K562 (cell line): ENCODE results near the gene LEAP2. TPM values are rescaled to one million over a fixed set of nuclear protein-coding genes. Genes with fewer than 3 reads are reported as not detected.
A peak's percentile ranks its signal among the peaks of the same experiment; 100 is the strongest.

Experiments
- ATAC-seq: fragments of 200-7000 bp; cut with Tn5 transposase; 3 replicates; pipeline ENCODE4 v1.9.1; 2020; ENCODE audit warnings: moderate library complexity
- BruUV-seq: library from RNA; stranded (reverse); fragments of 400-500 nt; replicated peaks from 2 replicates; lab custom pipeline; 2021; lab: Mats Ljungman, UMichigan
- CTCF ChIA-PET: fragments of 300-600 bp; formaldehyde crosslinking; extraction: SDS; loops from one replicate; lab custom pipeline; 2021; ENCODE audit warnings: low intra/inter-chr PET ratio; lab: Yijun Ruan, JAX
- POLR2A ChIA-PET: fragments of 300-600, 350-650 bp; sonication (Branson Sonifier 250); formaldehyde crosslinking; extraction: SDS; loops from one replicate; lab custom pipeline; 2021; ENCODE audit warnings: antibody characterized with exemption, inconsistent platforms; lab: Yijun Ruan, JAX
- DNase-seq, 4 experiments: peaks; one replicate each; pipeline versions ENCODE4 v3.0.0 to v3.0.0-alpha.2; 2011 to 2018; ENCODE audit warnings: low spot score in 3 of 4, mixed read lengths in 3 of 4; ENCODE audit errors: extremely low read depth in 1 of 4
- FAIRE-seq: peaks from 2 replicates; lab custom pipeline; 2011; peaks lifted over from hg19 to GRCh38; lab: Jason Lieb, UNC
- H2AFZ ChIP-seq: 2 replicates; pipeline ENCODE4 v1.6.0; 2011; ENCODE audit warnings: low read depth, low read length, control low read depth, inconsistent platforms
- H3K27ac ChIP-seq: fragments of 200-600 bp; 3 replicates; pipeline ENCODE4 v1.8.0; 2011; ENCODE audit warnings: low read depth, mild to moderate bottlenecking, control low read depth, inconsistent platforms, low read length, moderate library complexity, mixed read lengths; ENCODE audit errors: extremely low read depth
- H3K27me3 ChIP-seq, 2 experiments: fragments of 300-600 bp in 1 of 2; 2 replicates in 1 of 2; 3 replicates in 1 of 2; pipeline versions ENCODE4 v1.6.0 to v1.8.0; 2011; ENCODE audit warnings: inconsistent platforms in 2 of 2, low read length in 2 of 2, mild to moderate bottlenecking in 1 of 2, mixed read lengths in 1 of 2, moderate library complexity in 1 of 2; ENCODE audit not compliant: control insufficient read depth in 2 of 2, insufficient read depth in 2 of 2
- H3K36me3 ChIP-seq: fragments of 300-600 bp; 3 replicates; pipeline ENCODE4 v1.8.0; 2011; ENCODE audit warnings: mild to moderate bottlenecking, low read length, inconsistent platforms; ENCODE audit not compliant: control insufficient read depth, insufficient read depth
- H3K4me1 ChIP-seq, 2 experiments: fragments of 200-600 bp in 1 of 2; replicated peaks in 1 of 2; 2 replicates in 1 of 2; 3 replicates in 1 of 2; pipeline versions ENCODE4 v1.5.1 to v1.8.0; 2011; ENCODE audit warnings: inconsistent platforms in 2 of 2, low read length in 2 of 2, mild to moderate bottlenecking in 1 of 2, mixed read lengths in 1 of 2, moderate library complexity in 1 of 2; ENCODE audit not compliant: control insufficient read depth in 2 of 2, insufficient read depth in 2 of 2
- H3K4me2 ChIP-seq: 2 replicates; pipeline ENCODE4 v1.6.1; 2011; ENCODE audit warnings: low read length, control low read depth, inconsistent platforms, mixed read lengths; ENCODE audit not compliant: insufficient read depth
- H3K4me3 ChIP-seq: fragments of 200-600 bp; sonication (generic), shearing (Covaris generic); 2 replicates; pipeline ENCODE4 v1.5.1; 2016; ENCODE audit warnings: control low read depth, inconsistent platforms
- H3K79me2 ChIP-seq: fragments of 200-600 bp; 3 replicates; pipeline ENCODE4 v1.8.0; 2011; ENCODE audit warnings: low read length, inconsistent platforms; ENCODE audit not compliant: control insufficient read depth, insufficient read depth
- H3K9ac ChIP-seq, 2 experiments: 2 replicates each; pipeline versions ENCODE4 v1.6.0 to v1.6.1; 2011; ENCODE audit warnings: low read depth in 2 of 2, low read length in 2 of 2, control low read depth in 1 of 2, inconsistent platforms in 1 of 2, mild to moderate bottlenecking in 1 of 2, mixed read lengths in 1 of 2; ENCODE audit not compliant: insufficient read depth in 1 of 2
- H3K9me1 ChIP-seq: one replicate; pipeline ENCODE4 v1.6.0; 2011; ENCODE audit warnings: inconsistent platforms, mild to moderate bottlenecking, low read length, moderate library complexity; ENCODE audit not compliant: control insufficient read depth, insufficient read depth
- H3K9me3 ChIP-seq: replicated peaks from 2 replicates; pipeline ENCODE4 v1.5.1; 2011; ENCODE audit warnings: low read depth, low read length, inconsistent platforms; ENCODE audit not compliant: control insufficient read depth, insufficient read depth
- H4K20me1 ChIP-seq: replicated peaks from 2 replicates; pipeline ENCODE4 v1.6.1; 2011; ENCODE audit warnings: low read length, inconsistent platforms, mixed read lengths; ENCODE audit not compliant: control insufficient read depth, insufficient read depth
- ATF6 ChIP-seq: sonication (generic); formaldehyde crosslinking; IDR thresholded peaks from 2 replicates; pipeline ENCODE4 v1.4.0; 2020; ENCODE audit warnings: mild to moderate bottlenecking, missing genetic modification reagents
- ESRRA ChIP-seq: fragments of 450-650 bp; IDR thresholded peaks from 2 replicates; pipeline ENCODE4 v1.6.1; 2014; ENCODE audit warnings: low read depth, mild to moderate bottlenecking, moderate library complexity, borderline replicate concordance
- FIP1L1 ChIP-seq: fragments of 200-400 bp; formaldehyde crosslinking; IDR thresholded peaks from 2 replicates; pipeline ENCODE4 v1.6.1; 2018; ENCODE audit warnings: mild to moderate bottlenecking, low read depth, low read length; ENCODE audit not compliant: poor library complexity, severe bottlenecking
- FOSL1 ChIP-seq: fragments of 200-800 bp; sonication (Bioruptor generic); conservative IDR thresholded peaks from 2 replicates; pipeline ENCODE4 v1.6.1; 2016; ENCODE audit warnings: missing genetic modification characterization, missing compliant biosample characterization
- FOXK1 ChIP-seq: sonication (generic); formaldehyde crosslinking; IDR thresholded peaks from 2 replicates; pipeline ENCODE4 v1.8.0; 2022; ENCODE audit warnings: missing genetic modification reagents, mild to moderate bottlenecking, borderline replicate concordance
- GATA2 ChIP-seq: sonication (generic); formaldehyde crosslinking; IDR thresholded peaks from 2 replicates; pipeline ENCODE4 v1.4.0; 2020; ENCODE audit warnings: mild to moderate bottlenecking, missing genetic modification reagents
- HMGXB4 ChIP-seq: sonication (generic); formaldehyde crosslinking; IDR thresholded peaks from 2 replicates; pipeline ENCODE4 v1.8.1; 2023; ENCODE audit warnings: mild to moderate bottlenecking, missing genetic modification reagents
- MTA2 ChIP-seq: fragments of 450-650 bp; IDR thresholded peaks from 2 replicates; pipeline ENCODE4 v1.6.1; 2016; ENCODE audit warnings: low read depth
- SIN3A ChIP-seq, 2 experiments: fragments of 150-350 bp in 1 of 2; IDR thresholded peaks; 2 replicates each; pipeline ENCODE4 v1.6.1; 2011 to 2016; ENCODE audit warnings: borderline replicate concordance in 2 of 2, low read depth in 2 of 2, low read length in 2 of 2, mild to moderate bottlenecking in 2 of 2, moderate library complexity in 2 of 2; ENCODE audit not compliant: control insufficient read depth in 1 of 2
- TBL1XR1 ChIP-seq, 2 experiments: IDR thresholded peaks; 2 replicates each; pipeline ENCODE4 v1.6.1; 2012; ENCODE audit warnings: improper control_type of control experiment in 2 of 2, low read length in 2 of 2, mild to moderate bottlenecking in 1 of 2
- TEAD4 ChIP-seq, 2 experiments: sonication (generic) in 1 of 2; formaldehyde crosslinking in 1 of 2; IDR thresholded peaks; 2 replicates each; pipeline versions ENCODE4 v1.6.1 to v1.8.0; 2012 to 2022; ENCODE audit warnings: borderline replicate concordance in 1 of 2, inconsistent platforms in 1 of 2, low read length in 1 of 2, mild to moderate bottlenecking in 1 of 2, missing genetic modification reagents in 1 of 2
- ZKSCAN8 ChIP-seq: fragments of 200-800 bp; sonication (Bioruptor generic); IDR thresholded peaks from 2 replicates; pipeline ENCODE4 v1.6.1; 2016; ENCODE audit warnings: missing genetic modification characterization, missing compliant biosample characterization
- ZNF143 ChIP-seq: sonication (generic); formaldehyde crosslinking; IDR thresholded peaks from 2 replicates; pipeline ENCODE4 v1.9.0; 2022; ENCODE audit warnings: mild to moderate bottlenecking, missing genetic modification reagents
- ZNF584 ChIP-seq: fragments of 200-800 bp; sonication (Bioruptor generic); IDR thresholded peaks from 2 replicates; pipeline ENCODE4 v1.6.1; 2016; ENCODE audit warnings: low read depth, mild to moderate bottlenecking, missing genetic modification characterization, missing compliant biosample characterization
- WGBS: fragments of 100-300 bp; shearing (Covaris generic); methylation state at CpG from one replicate; pipeline ENCODE4 v1.1.6; 2016; ENCODE audit warnings: low coverage, mixed read lengths; ENCODE audit not compliant: insufficient coverage; ENCODE audit errors: missing lambda C conversion rate; 5-methylcytosine and 5-hydroxymethylcytosine counted together
- in situ Hi-C: fragments of 300-500 bp; cut with MboI; formaldehyde crosslinking; loops from 4 replicates; pipeline ENCODE4 v1.15.0; 2018; ENCODE audit warnings: inconsistent platforms, mixed read lengths
- intact Hi-C: fragments of 100-400 bp; cut with micrococcal nuclease; formaldehyde crosslinking; loops from 2 replicates; pipeline ENCODE4 v1.14.2; 2022
- polyA plus RNA-seq, 8 experiments: library from polyadenylated mRNA; depleted of rRNA in 4 of 8; stranded (reverse) in 5 of 8; unstranded in 3 of 8; fragments of >200 nt; fragmentation: Nextera tagmentation in 2 of 8; fragmentation: Illumina TruSeq in 1 of 8; extraction: Ambion mirVana in 2 of 8; extraction: Trizol in 1 of 8; gene quantifications; 2 replicates each; pipeline versions ENCODE4 v1.2.1 to v1.2.3, GENCODE V29; 2011 to 2014; ENCODE audit warnings: inconsistent platforms in 1 of 8, missing spikeins in 1 of 8
- total RNA-seq, 7 experiments: library from RNA; depleted of rRNA in 6 of 7; stranded (reverse); fragments of >200 nt in 6 of 7; fragmentation: Illumina TruSeq in 2 of 7; extraction: Trizol in 2 of 7; gene quantifications; 2 replicates each; pipeline versions ENCODE4 v1.2.1 to v1.2.3, GENCODE V29; 2011 to 2021; ENCODE audit warnings: low replicate concordance in 1 of 7
- TF ChIP-seq, protein P1 (sequence below): sonication (generic); formaldehyde crosslinking; IDR thresholded peaks from 2 replicates; pipeline ENCODE4 v1.8.0; 2022; ENCODE audit warnings: mild to moderate bottlenecking, missing genetic modification reagents

The LEAP2 gene
- total and polyA plus RNA-seq, 9 of the 15 experiments (the other 6 are each of a cell fraction or from before 2014, with no cell fraction given): 1.1 to 5.6 (median 2.5) TPM

GRCh38 chr5:132867046-132867451, 6.4 kb upstream of the LEAP2 start:
- intact Hi-C loops (loop anchor here (2.0 kb wide), 1 partner anchor 60 kb away; no protein-coding TSS in a partner anchor), in situ Hi-C loops (no loop called here)
- ChIA-PET POLR2A (interaction anchor here (0.7 to 3.9 kb wide), 11 partner anchors 8 to 200 kb away, joined by 3 to 22 read pairs (median 4); partner anchors contain the start of gene SHROOM1), CTCF (interaction anchor here (0.7 to 1.3 kb wide), 2 partner anchors 16 to 47 kb away, joined by 3 to 5 read pairs; no protein-coding TSS in a partner anchor)
- peak; percentile 52 for ATAC-seq
- BruUV-seq: no TSS peak
- Histone ChIP-seq H3K4me1 (peaks cover 12 to 24% of the 10 kb centered on the region in 2 experiments), H3K36me3 (peaks cover 51% of the 10 kb centered on the region), H3K4me2 (peak overlapping the region; percentile 98), H3K9me3 (no peaks in the 10 kb centered on the region), H3K27ac (peak overlapping the region; percentile 95), H3K79me2 (peaks cover 23% of the 10 kb centered on the region), H3K9me1 (no peaks in the 10 kb centered on the region), H3K9ac (peak overlapping the region; percentile 97 to 100), H2AFZ (peak overlapping the region; percentile 85), H4K20me1 (no peaks in the 10 kb centered on the region; the same call in 1 of the 2 replicates), H3K4me3 (peak overlapping the region; percentile 98), H3K27me3 (no peaks in the 10 kb centered on the region)
- WGBS: 0% methylated on average over 13 of the region's 13 CpGs
- no peak for DNase-seq
- peak; percentile 26 for FAIRE-seq
- TF ChIP-seq TBL1XR1 (IDR thresholded peaks at IDR 0.05; ENCODE audit: low read length in 2 of 2): no peak
- TF ChIP-seq, protein P1, sequence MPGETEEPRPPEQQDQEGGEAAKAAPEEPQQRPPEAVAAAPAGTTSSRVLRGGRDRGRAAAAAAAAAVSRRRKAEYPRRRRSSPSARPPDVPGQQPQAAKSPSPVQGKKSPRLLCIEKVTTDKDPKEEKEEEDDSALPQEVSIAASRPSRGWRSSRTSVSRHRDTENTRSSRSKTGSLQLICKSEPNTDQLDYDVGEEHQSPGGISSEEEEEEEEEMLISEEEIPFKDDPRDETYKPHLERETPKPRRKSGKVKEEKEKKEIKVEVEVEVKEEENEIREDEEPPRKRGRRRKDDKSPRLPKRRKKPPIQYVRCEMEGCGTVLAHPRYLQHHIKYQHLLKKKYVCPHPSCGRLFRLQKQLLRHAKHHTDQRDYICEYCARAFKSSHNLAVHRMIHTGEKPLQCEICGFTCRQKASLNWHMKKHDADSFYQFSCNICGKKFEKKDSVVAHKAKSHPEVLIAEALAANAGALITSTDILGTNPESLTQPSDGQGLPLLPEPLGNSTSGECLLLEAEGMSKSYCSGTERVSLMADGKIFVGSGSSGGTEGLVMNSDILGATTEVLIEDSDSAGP (CRISPR knock-in tag): no peak
- peak; percentile 9; the same call in 1 of the 2 replicates for TF ChIP-seq ESRRA
- TF ChIP-seq FIP1L1: peak; percentile 28
- no peak for TF ChIP-seq ZKSCAN8 (CRISPR knock-in tag)
- TF ChIP-seq GATA2 (CRISPR knock-in tag): 0 out of 2 replicates have a peak, but pooled peaks have one; percentile 23
- TF ChIP-seq ATF6 (CRISPR knock-in tag): 0 out of 2 replicates have a peak, but pooled peaks have one; percentile 69
- TF ChIP-seq FOSL1 (tag): 0 out of 2 replicates have a peak, but pooled peaks have one; percentile 1
- TF ChIP-seq ZNF143 (CRISPR knock-in tag): peak; percentile 10; the same call in 1 of the 2 replicates
- TF ChIP-seq FOXK1 (CRISPR knock-in tag): 0 out of 2 replicates have a peak, but pooled peaks have one; percentile 0
- 0 out of 2 replicates have a peak, but pooled peaks have one; percentile 58 for TF ChIP-seq HMGXB4 (CRISPR knock-in tag)
- TF ChIP-seq TEAD4 (IDR thresholded peaks at IDR 0.05; ENCODE audit: low read length): no peak
- no peak; the same call in 1 of the 2 replicates for TF ChIP-seq TEAD4 (CRISPR knock-in tag; IDR thresholded peaks at IDR 0.05; ENCODE audit: borderline replicate concordance)
- 0 out of 4 replicates have a peak, but pooled peaks of 1 of the 2 experiments have one; percentile 2 for TF ChIP-seq SIN3A (IDR thresholded peaks at IDR 0.05; ENCODE audit: borderline replicate concordance in 2 of 2, control insufficient read depth in 1 of 2, low read depth in 2 of 2, low read length in 2 of 2)
- 0 out of 2 replicates have a peak, but pooled peaks have one; percentile 29 for TF ChIP-seq ZNF584 (CRISPR knock-in tag)
- no peak for TF ChIP-seq MTA2
